Endothelial cell of umbilical vein (primary cell): ENCODE measurements around the gene RAB44. TPM values are rescaled to one million over a fixed set of nuclear protein-coding genes. Genes with fewer than 3 reads are reported as not detected.

Source experiments
- BruUV-seq: library from RNA; stranded (reverse); fragments of 400-500 nt; replicated peaks from 2 replicates; lab custom pipeline; 2021; lab: Mats Ljungman, UMichigan
- CTCF ChIA-PET: fragments of 300-600, 350-600 bp; sonication (Branson Sonifier 250); formaldehyde crosslinking; loops from one replicate; lab custom pipeline; 2021; ENCODE audit warnings: antibody characterized with exemption, inconsistent platforms; lab: Charles Lee
- POLR2A ChIA-PET: fragments of 300-600, 350-600 bp; sonication (Branson Sonifier 250); formaldehyde crosslinking; loops from one replicate; lab custom pipeline; 2021; ENCODE audit warnings: antibody characterized with exemption, inconsistent platforms; lab: Charles Lee
- DNase-seq: peaks from one replicate; pipeline ENCODE4 v3.0.0-alpha.2; 2011; ENCODE audit warnings: low read depth, low spot score
- FAIRE-seq: peaks from 2 replicates; lab custom pipeline; 2011; peaks lifted over from hg19 to GRCh38; lab: Jason Lieb, UNC
- H2AFZ ChIP-seq: 2 replicates; pipeline ENCODE4 v1.6.0; 2012; ENCODE audit warnings: low read depth, low read length, control low read depth, inconsistent platforms
- H3K27ac ChIP-seq: 2 replicates; pipeline ENCODE4 v1.5.1; 2011; ENCODE audit warnings: low read depth, mild to moderate bottlenecking, control low read depth, low read length, moderate library complexity; ENCODE audit not compliant: insufficient read depth
- H3K27me3 ChIP-seq, 2 experiments: 2 replicates each; pipeline versions ENCODE4 v1.6.0 to v1.6.1; 2011; ENCODE audit warnings: low read length in 2 of 2, mixed read lengths in 1 of 2; ENCODE audit not compliant: control insufficient read depth in 2 of 2, insufficient read depth in 2 of 2
- H3K36me3 ChIP-seq, 2 experiments: 2 replicates in 1 of 2; 3 replicates in 1 of 2; pipeline ENCODE4 v1.5.1; 2011; ENCODE audit warnings: low read length in 2 of 2, mild to moderate bottlenecking in 1 of 2, moderate library complexity in 1 of 2; ENCODE audit not compliant: control insufficient read depth in 2 of 2, insufficient read depth in 2 of 2; ENCODE audit errors: extremely low read depth in 1 of 2
- H3K4me1 ChIP-seq: 3 replicates; pipeline ENCODE4 v1.5.1; 2011; ENCODE audit warnings: mild to moderate bottlenecking, low read length; ENCODE audit not compliant: control insufficient read depth, insufficient read depth; ENCODE audit errors: extremely low read depth
- H3K4me2 ChIP-seq: 2 replicates; pipeline ENCODE4 v1.6.1; 2011; ENCODE audit warnings: low read length, control low read depth, mixed read lengths; ENCODE audit not compliant: insufficient read depth
- H3K4me3 ChIP-seq, 3 experiments: fragments of 200-600 bp in 1 of 3; sonication (generic), shearing (Covaris generic) in 1 of 3; replicated peaks in 1 of 3; 2 replicates each; pipeline ENCODE4 v1.5.1; 2011 to 2016; ENCODE audit warnings: control low read depth in 3 of 3, low read length in 3 of 3, mild to moderate bottlenecking in 2 of 3, inconsistent platforms in 1 of 3, low read depth in 1 of 3, moderate library complexity in 1 of 3; ENCODE audit not compliant: insufficient read depth in 1 of 3
- H3K79me2 ChIP-seq: 2 replicates; pipeline ENCODE4 v1.6.0; 2012; ENCODE audit warnings: low read length, inconsistent platforms; ENCODE audit not compliant: control insufficient read depth, insufficient read depth
- H3K9ac ChIP-seq: replicated peaks from 2 replicates; pipeline ENCODE3; 2011; ENCODE audit warnings: low read length, control low read depth; ENCODE audit not compliant: insufficient read depth; ENCODE audit errors: extremely low read depth
- H3K9me1 ChIP-seq: replicated peaks from 3 replicates; pipeline ENCODE4 v1.6.0; 2011; ENCODE audit warnings: mild to moderate bottlenecking, low read length; ENCODE audit not compliant: control insufficient read depth, insufficient read depth; ENCODE audit errors: extremely low read depth
- H3K9me3 ChIP-seq: replicated peaks from 2 replicates; pipeline ENCODE4 v1.5.1; 2012; ENCODE audit warnings: low read length, inconsistent platforms; ENCODE audit not compliant: control insufficient read depth, insufficient read depth
- H4K20me1 ChIP-seq: replicated peaks from 2 replicates; pipeline ENCODE3; 2011; ENCODE audit warnings: mild to moderate bottlenecking, low read length; ENCODE audit not compliant: control insufficient read depth, insufficient read depth; ENCODE audit errors: extremely low read depth
- CTCF ChIP-seq, 2 donors: IDR thresholded peaks; 1 replicate in 1 of 2; 2 replicates in 1 of 2; pipeline ENCODE4 v1.5.1; 2011; ENCODE audit warnings: low read length in 2 of 2, mild to moderate bottlenecking in 2 of 2, moderate library complexity in 2 of 2, control low read depth in 1 of 2, inconsistent platforms in 1 of 2, low read depth in 1 of 2; ENCODE audit not compliant: insufficient read depth in 1 of 2; ENCODE audit errors: extremely low read depth in 1 of 2
- EZH2 ChIP-seq: IDR thresholded peaks from 2 replicates; pipeline ENCODE4 v1.6.1; 2012; ENCODE audit warnings: borderline replicate concordance, low read depth, mild to moderate bottlenecking, moderate library complexity, low read length, inconsistent platforms; ENCODE audit not compliant: severe bottlenecking
- FOS ChIP-seq: IDR thresholded peaks from 2 replicates; pipeline ENCODE4 v1.6.1; 2011; ENCODE audit warnings: mild to moderate bottlenecking, low read length, moderate library complexity, borderline replicate concordance; ENCODE audit not compliant: insufficient read depth
- GATA2 ChIP-seq: IDR thresholded peaks from 2 replicates; pipeline ENCODE4 v1.7.0; 2011; ENCODE audit warnings: low read depth, mild to moderate bottlenecking, moderate library complexity, mixed read lengths, low read length; ENCODE audit not compliant: insufficient read length, insufficient read depth
- JUN ChIP-seq: IDR thresholded peaks from 2 replicates; pipeline ENCODE4 v1.6.1; 2011; ENCODE audit warnings: borderline replicate concordance, low read depth; ENCODE audit not compliant: insufficient read length, insufficient read depth
- MYC ChIP-seq: IDR thresholded peaks from one replicate; pipeline ENCODE4 v1.6.1; 2011; ENCODE audit warnings: mild to moderate bottlenecking, low read depth, low read length
- POLR2A ChIP-seq: IDR thresholded peaks from 2 replicates; pipeline ENCODE4 v1.6.1; 2012; ENCODE audit warnings: low read depth, mild to moderate bottlenecking, control low read depth, low read length
- POLR2AphosphoS5 ChIP-seq: IDR thresholded peaks from 2 replicates; pipeline ENCODE4 v1.6.1; 2012; ENCODE audit warnings: low read depth, mild to moderate bottlenecking, control low read depth, low read length, moderate library complexity; ENCODE audit not compliant: insufficient read depth
- dilution Hi-C: fragments of 300-500 bp; cut with MboI; formaldehyde crosslinking; loops from one replicate; pipeline ENCODE4 v1.15.0; 2019; ENCODE audit warnings: low sequenced_read_pairs; ENCODE audit not compliant: extremely low pct_ligation_motif_present
- intact Hi-C: fragments of 100-400 bp; cut with micrococcal nuclease; formaldehyde crosslinking; loops from one replicate; pipeline ENCODE4 v1.10.0; 2022
- polyA plus RNA-seq, 4 experiments: library from polyadenylated mRNA; depleted of rRNA in 3 of 4; stranded (reverse) in 3 of 4; unstranded in 1 of 4; fragments of >200 nt; gene quantifications; 2 replicates each; pipeline versions ENCODE4 v1.2.1 to v1.2.3, GENCODE V29; 2011 to 2012; ENCODE audit warnings: missing spikeins in 1 of 4
- total RNA-seq: library from RNA; stranded (reverse); gene quantifications from 2 replicates; pipeline ENCODE4 v1.2.3, GENCODE V29; 2021
- TF ChIP-seq, protein P1 (sequence below): IDR thresholded peaks from 2 replicates; pipeline ENCODE4 v1.6.1; 2011; ENCODE audit not compliant: insufficient read depth, insufficient read length

RAB44 gene
- total and polyA plus RNA-seq, 2 donors (not counting 3 experiments of a cell fraction or from before 2014, with no cell fraction given), result 0.03 to 0.11 TPM

DNA sequence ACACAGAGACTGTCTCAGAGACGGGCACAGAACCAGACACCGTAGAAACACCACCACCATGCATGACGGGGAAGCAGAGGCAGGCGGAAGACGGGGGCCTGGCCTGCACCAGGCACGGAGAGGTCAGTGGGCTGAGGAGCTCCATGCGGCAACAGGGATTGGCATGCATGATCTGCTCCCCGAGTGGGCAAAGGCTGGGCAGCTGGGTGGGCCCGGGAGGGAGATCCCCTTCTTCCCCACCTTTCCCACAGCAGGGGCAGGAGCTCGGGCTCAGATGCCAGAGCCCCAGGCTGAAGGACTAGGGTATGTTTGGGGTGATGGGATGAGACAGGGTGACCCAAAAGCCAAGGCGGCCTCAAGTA, 43.2 kb downstream of the RAB44 start:
- CTCF ChIA-PET, result interaction anchor here (1.0 to 1.4 kb wide), 3 partner anchors 9 to 18 kb away, joined by 4 to 6 read pairs (median 5); no protein-coding TSS in a partner anchor
- peak overlapping the region; percentile 48 for H3K9ac ChIP-seq
- H2AFZ ChIP-seq, result no peak overlapping the region
- no peak overlapping the region for H3K4me2 ChIP-seq
- no peak overlapping the region for H3K4me3 ChIP-seq
- H3K4me1 ChIP-seq, result peaks cover 30% of the 10 kb centered on the region
- no peaks in the 10 kb centered on the region for H3K79me2 ChIP-seq
- FAIRE-seq, result no peak
- no TSS peak for BruUV-seq
- H3K27me3 ChIP-seq, result no peaks in the 10 kb centered on the region
- TF ChIP-seq JUN (no peak), POLR2A (no peak), MYC (no peak), FOS (no peak), CTCF (IDR thresholded peaks at IDR 0.05; ENCODE audit: extremely low read depth in 1 of 2, insufficient read depth in 1 of 2, low read depth in 1 of 2, low read length in 2 of 2) (no peak), EZH2 (no peak), GATA2 (no peak), POLR2AphosphoS5 (no peak)
- TF ChIP-seq, protein P1, sequence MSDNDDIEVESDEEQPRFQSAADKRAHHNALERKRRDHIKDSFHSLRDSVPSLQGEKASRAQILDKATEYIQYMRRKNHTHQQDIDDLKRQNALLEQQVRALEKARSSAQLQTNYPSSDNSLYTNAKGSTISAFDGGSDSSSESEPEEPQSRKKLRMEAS, result no peak
- intact Hi-C loops (loop anchor here (1.0 kb wide), 1 partner anchor 12 kb away; no protein-coding TSS in a partner anchor), dilution Hi-C loops (no loop called here)
- peak overlapping the region; percentile 54 for H3K27ac ChIP-seq
- H3K9me1 ChIP-seq, result no peaks in the 10 kb centered on the region
- POLR2A ChIA-PET, result interaction anchor here (1.1 kb wide), 1 partner anchor 14 kb away, joined by 3 read pairs; no protein-coding TSS in a partner anchor
- DNase-seq, result no peak
- no peaks in the 10 kb centered on the region for H3K9me3 ChIP-seq
- no peaks in the 10 kb centered on the region for H3K36me3 ChIP-seq
- H4K20me1 ChIP-seq, result no peaks in the 10 kb centered on the region
